ENCODE results near the gene REEP6. TPM values are rescaled to one million over a fixed set of nuclear protein-coding genes. Genes with fewer than 3 reads are reported as not detected.

The REEP6 gene
- total and polyA plus RNA-seq, 2 of the 8 experiments (the other 6 are each of a cell fraction or from before 2014, with no cell fraction given): 12.6 to 20.7 TPM

GRCh38 chr19:1524972-1525325, 34.0 kb downstream of the REEP6 start:
- no peak for TF ChIP-seq EP300 (IDR thresholded peaks at IDR 0.05; ENCODE audit: borderline replicate concordance in 1 of 2, low read depth in 2 of 2, low read length in 2 of 2)
- no peak for TF ChIP-seq TEAD4 (IDR thresholded peaks at IDR 0.05; ENCODE audit: low read depth, low read length)
- TF ChIP-seq CHD1 (IDR thresholded peaks at IDR 0.05; ENCODE audit: low read depth, low read length): no peak
- TF ChIP-seq SIN3A (conservative IDR thresholded peaks at IDR 0.05 in 1 of 2, IDR thresholded peaks at IDR 0.05 in 1 of 2; ENCODE audit: low read depth in 1 of 2, low read length in 2 of 2): no peak
- peak overlapping the region; percentile 98 for H3K4ac ChIP-seq (replicated peaks; ENCODE audit: insufficient read length, low read depth, low read length)
- no peak overlapping the region for H3K56ac ChIP-seq (replicated peaks; ENCODE audit: insufficient read length, low read depth, low read length)
- peak overlapping the region; percentile 3; the same call in 1 of the 2 replicates for H4K8ac ChIP-seq (ENCODE audit: extremely low read depth, insufficient read depth, low read length)
- H3K27ac ChIP-seq (ENCODE audit: low read depth, low read length): no peak overlapping the region
- no peak overlapping the region for H4K5ac ChIP-seq (ENCODE audit: insufficient read length, low read depth, low read length)
- H3K23me2 ChIP-seq (ENCODE audit: low read depth, low read length): peaks cover 8% of the 10 kb centered on the region; the same call in 1 of the 2 replicates
- no peak overlapping the region for H3K9ac ChIP-seq (replicated peaks in 1 of 4; ENCODE audit: extremely low read depth in 1 of 4, low read depth in 3 of 4, low read length in 3 of 4)
- no peaks in the 10 kb centered on the region for H3K9me3 ChIP-seq (ENCODE audit: insufficient read depth in 2 of 2, low read depth in 1 of 2, low read length in 1 of 2)
- H2BK120ac ChIP-seq (replicated peaks; ENCODE audit: low read depth, low read length): no peak overlapping the region
- H3K79me1 ChIP-seq (ENCODE audit: low read depth, low read length): no peaks in the 10 kb centered on the region
- H4K20me1 ChIP-seq (replicated peaks in 1 of 2; ENCODE audit: control insufficient read depth in 1 of 2, insufficient read depth in 2 of 2, low read length in 2 of 2): peaks cover 8 to 15% of the 10 kb centered on the region in 2 experiments
- H2AK5ac ChIP-seq (ENCODE audit: low read depth, low read length): peak overlapping the region; percentile 94; the same call in 1 of the 2 replicates
- no peak overlapping the region; a peak in 1 of 8 replicates for H3K4me3 ChIP-seq (ENCODE audit: extremely low read depth in 1 of 4, insufficient read depth in 2 of 4, low read depth in 3 of 4, low read length in 4 of 4)
- no peak overlapping the region for H2BK5ac ChIP-seq (ENCODE audit: low read depth, low read length)
- ChIA-PET POLR2A (ENCODE audit: partially characterized antibody) (interaction anchor here (0.8 to 1.4 kb wide), 2 partner anchors 12 to 66 kb away, joined by 3 to 4 read pairs; no protein-coding TSS in a partner anchor), CTCF (ENCODE audit: partially characterized antibody) (interaction anchor here (1.0 to 1.2 kb wide), 4 partner anchors 10 to 59 kb away, joined by 3 to 4 read pairs (median 4); no protein-coding TSS in a partner anchor)
- H2AFZ ChIP-seq (ENCODE audit: low read length): no peak overlapping the region
- DNase-seq (ENCODE audit: low read depth in 1 of 2, low spot score in 2 of 2) (no peak), FAIRE-seq (no peak)
- H3K23ac ChIP-seq (ENCODE audit: insufficient read length): no peak overlapping the region
- no peak overlapping the region for H4K91ac ChIP-seq (replicated peaks; ENCODE audit: insufficient read length, low read length)
- peaks cover 0 to 3% (median 1%) of the 10 kb centered on the region in 4 experiments; a peak in 3 of 7 replicates for H3K4me1 ChIP-seq (replicated peaks in 1 of 4; ENCODE audit: control insufficient read depth in 3 of 4, insufficient read depth in 4 of 4, low read length in 3 of 4)
- H3K79me2 ChIP-seq (ENCODE audit: control insufficient read depth in 1 of 2, insufficient read depth in 2 of 2, low read length in 2 of 2): no peaks in the 10 kb centered on the region
- no peak overlapping the region for H2BK20ac ChIP-seq (ENCODE audit: low read length)
- no peak overlapping the region for H3K18ac ChIP-seq (ENCODE audit: extremely low read depth, low read length)
- peak overlapping the region; percentile 77; the same call in 1 of the 2 replicates for H2BK15ac ChIP-seq (ENCODE audit: low read length)
- H2BK12ac ChIP-seq (ENCODE audit: low read depth, low read length): peak overlapping the region; percentile 40; the same call in 1 of the 2 replicates
- no peaks in the 10 kb centered on the region; a peak in 1 of 8 replicates for H3K36me3 ChIP-seq (ENCODE audit: control insufficient read depth in 2 of 4, insufficient read depth in 4 of 4, low read length in 3 of 4)
- WGBS, 2 experiments (ENCODE audit: extremely low coverage in 1 of 2, insufficient coverage in 1 of 2, insufficient read length in 1 of 2, insufficient replicate concordance in 2 of 2, low coverage in 1 of 2, low lambda C conversion rate in 2 of 2, missing lambda C conversion rate in 1 of 2): 81% methylated on average over 17 of the region's 17 CpGs; no CpG with 5 or more reads in 1 of the 2 experiments
- peak overlapping the region; percentile 73 to 97; a peak in 1 of 4 replicates for H3K4me2 ChIP-seq (ENCODE audit: insufficient read depth in 1 of 2, low read depth in 2 of 2, low read length in 2 of 2)
- peaks cover 19 to 34% (median 31%) of the 10 kb centered on the region in 4 experiments for H3K27me3 ChIP-seq (replicated peaks in 1 of 4; ENCODE audit: control insufficient read depth in 3 of 4, extremely low read depth in 1 of 4, insufficient read depth in 3 of 4, low read length in 3 of 4)
- H3K14ac ChIP-seq (ENCODE audit: insufficient read length): no peak overlapping the region

Data from H1 (cell line).